HCT116 (cell line): Measurements from ENCODE around the gene MINDY4B. TPM values are rescaled to one million over a fixed set of nuclear protein-coding genes. Genes with fewer than 3 reads are reported as not detected.

Source experiments
- ATAC-seq: fragments of 200-7000 bp; cut with Tn5 transposase; 2 replicates; pipeline ENCODE4 v1.9.1; 2020; ENCODE audit warnings: mild to moderate bottlenecking, moderate library complexity
- BruUV-seq: library from RNA; stranded (reverse); fragments of 400-500 nt; replicated peaks from 2 replicates; lab custom pipeline; 2021; lab: Mats Ljungman, UMichigan
- CTCF ChIA-PET: fragments of 300-600 bp; sonication (Branson Sonifier 250); formaldehyde crosslinking; loops from one replicate; lab custom pipeline; 2021; ENCODE audit warnings: antibody characterized with exemption; lab: Charles Lee
- POLR2A ChIA-PET: fragments of 300-600, 350-600 bp; sonication (Branson Sonifier 250); formaldehyde crosslinking; loops from one replicate; lab custom pipeline; 2021; ENCODE audit warnings: antibody characterized with exemption; lab: Charles Lee
- RAD21 ChIA-PET, 2 experiments: fragments of 300-600 bp; sonication (Branson Sonifier 250); formaldehyde crosslinking; loops; one replicate each; lab custom pipeline; 2023; ENCODE audit warnings: low total read pairs in 2 of 2; ENCODE audit not compliant: uncharacterized antibody in 2 of 2, unreplicated experiment in 2 of 2, low non-redundant PET in 1 of 2; lab: Charles Lee
- DNase-seq: peaks from one replicate; pipeline ENCODE4 v3.0.0-alpha.2; 2010; ENCODE audit warnings: low read depth, low spot score
- H2AFZ ChIP-seq: fragments of 200-600 bp; shearing (Covaris generic), sonication (generic); 2 replicates; pipeline ENCODE4 v1.6.1; 2017; ENCODE audit warnings: low read depth, mixed run types, mixed read lengths, antibody characterized with exemption, low read length; ENCODE audit not compliant: poor library complexity, severe bottlenecking
- H3K27ac ChIP-seq: 2 replicates; pipeline ENCODE4 v1.5.1; 2012; ENCODE audit warnings: low read depth, low read length
- H3K27me3 ChIP-seq: fragments of 200-600 bp; sonication (generic); 2 replicates; pipeline ENCODE4 v1.6.1; 2016; ENCODE audit warnings: mixed run types, low read length, mixed read lengths; ENCODE audit not compliant: insufficient read depth
- H3K36me3 ChIP-seq, 2 experiments: fragments of 200-500 bp in 1 of 2; fragments of 200-600 bp in 1 of 2; sonication (Bioruptor generic) in 1 of 2; sonication (generic) in 1 of 2; 2 replicates each; pipeline versions ENCODE4 v1.5.1 to v1.6.1; 2014 to 2016; ENCODE audit warnings: low read length in 2 of 2, inconsistent platforms in 1 of 2, mixed read lengths in 1 of 2, mixed run types in 1 of 2; ENCODE audit not compliant: insufficient read depth in 2 of 2, control insufficient read depth in 1 of 2
- H3K4me1 ChIP-seq, 2 experiments: fragments of 200-600 bp in 1 of 2; sonication (generic) in 1 of 2; 2 replicates each; pipeline versions ENCODE4 v1.5.1 to v1.6.1; 2012 to 2017; ENCODE audit warnings: low read length in 2 of 2, inconsistent platforms in 1 of 2, mild to moderate bottlenecking in 1 of 2, mixed read lengths in 1 of 2, mixed run types in 1 of 2, moderate library complexity in 1 of 2; ENCODE audit not compliant: insufficient read depth in 2 of 2, control insufficient read depth in 1 of 2
- H3K4me2 ChIP-seq: fragments of 200-600 bp; sonication (generic); 2 replicates; pipeline ENCODE4 v1.6.1; 2017; ENCODE audit warnings: mixed run types, low read length, mixed read lengths
- H3K4me3 ChIP-seq, 2 experiments: fragments of 200-600 bp in 1 of 2; sonication (generic) in 1 of 2; replicated peaks in 1 of 2; 2 replicates each; pipeline ENCODE4 v1.5.1; 2011 to 2016; ENCODE audit warnings: low read length in 2 of 2, control low read depth in 1 of 2, low read depth in 1 of 2, mild to moderate bottlenecking in 1 of 2, mixed read lengths in 1 of 2, mixed run types in 1 of 2
- H3K79me2 ChIP-seq: fragments of 200-600 bp; sonication (generic); 2 replicates; pipeline ENCODE4 v1.6.1; 2017; ENCODE audit warnings: mild to moderate bottlenecking, mixed run types, low read length, moderate library complexity, mixed read lengths; ENCODE audit not compliant: insufficient read depth
- H3K9ac ChIP-seq: fragments of 200-600 bp; sonication (generic); 2 replicates; pipeline ENCODE4 v1.6.1; 2016; ENCODE audit warnings: low read length, mixed read lengths
- H3K9me2 ChIP-seq: fragments of 200-600 bp; sonication (generic), shearing (Covaris generic); 2 replicates; pipeline ENCODE4 v1.6.1; 2017; ENCODE audit warnings: mixed run types, mild to moderate bottlenecking, moderate library complexity; ENCODE audit not compliant: insufficient read depth
- H3K9me3 ChIP-seq, 2 experiments: fragments of 200-500 bp in 1 of 2; fragments of 200-600 bp in 1 of 2; sonication (Bioruptor generic) in 1 of 2; sonication (generic) in 1 of 2; 2 replicates each; pipeline ENCODE4 v1.6.1; 2014 to 2017; ENCODE audit warnings: low read length in 2 of 2, mixed read lengths in 2 of 2, inconsistent platforms in 1 of 2, low read depth in 1 of 2, mild to moderate bottlenecking in 1 of 2, mixed run types in 1 of 2, moderate library complexity in 1 of 2; ENCODE audit not compliant: control insufficient read depth in 1 of 2, insufficient read depth in 1 of 2
- H4K20me1 ChIP-seq: fragments of 200-600 bp; sonication (generic), shearing (Covaris generic); 2 replicates; pipeline ENCODE4 v1.6.1; 2017; ENCODE audit warnings: mixed run types, mild to moderate bottlenecking, moderate library complexity; ENCODE audit not compliant: insufficient read depth
- CEBPB ChIP-seq: IDR thresholded peaks from 2 replicates; pipeline ENCODE4 v1.6.1; 2012; ENCODE audit warnings: low read depth
- EGR1 ChIP-seq: IDR thresholded peaks from 2 replicates; pipeline ENCODE4 v1.6.1; 2012; ENCODE audit warnings: low read depth
- ELF1 ChIP-seq: IDR thresholded peaks from 2 replicates; pipeline ENCODE4 v1.6.1; 2012; ENCODE audit warnings: low read depth, borderline replicate concordance
- EZH2 ChIP-seq: fragments of 200-600 bp; sonication (generic); IDR thresholded peaks from 2 replicates; pipeline ENCODE4 v1.6.1; 2017; ENCODE audit warnings: antibody characterized with exemption, mixed run types
- EZH2phosphoT487 ChIP-seq: fragments of 200-600 bp; IDR thresholded peaks from 2 replicates; pipeline ENCODE4 v1.6.1; 2018; ENCODE audit warnings: antibody characterized with exemption, borderline replicate concordance
- FOSL1 ChIP-seq: IDR thresholded peaks from 2 replicates; pipeline ENCODE4 v1.6.1; 2012; ENCODE audit warnings: low read depth
- JUND ChIP-seq: IDR thresholded peaks from 2 replicates; pipeline ENCODE4 v1.6.1; 2012
- POLR2A ChIP-seq: IDR thresholded peaks from 2 replicates; pipeline ENCODE4 v1.7.0; 2011; ENCODE audit warnings: borderline replicate concordance; ENCODE audit not compliant: insufficient read depth, insufficient read length; ENCODE audit errors: extremely low read depth
- RAD21 ChIP-seq: IDR thresholded peaks from 2 replicates; pipeline ENCODE4 v1.6.1; 2012; ENCODE audit warnings: low read depth, mild to moderate bottlenecking
- REST ChIP-seq: IDR thresholded peaks from 2 replicates; pipeline ENCODE4 v1.6.1; 2012; ENCODE audit warnings: low read depth
- SIN3A ChIP-seq: IDR thresholded peaks from 2 replicates; pipeline ENCODE4 v1.6.1; 2012; ENCODE audit warnings: low read depth
- SP1 ChIP-seq: IDR thresholded peaks from 2 replicates; pipeline ENCODE4 v1.6.1; 2012; ENCODE audit warnings: low read depth
- SRF ChIP-seq: IDR thresholded peaks from 2 replicates; pipeline ENCODE4 v1.6.1; 2012; ENCODE audit warnings: low read depth
- YY1 ChIP-seq: IDR thresholded peaks from 2 replicates; pipeline ENCODE4 v1.6.1; 2011; ENCODE audit warnings: low read length, low read depth, moderate library complexity, mild to moderate bottlenecking; ENCODE audit not compliant: insufficient replicate concordance; ENCODE audit errors: extremely low read depth
- ZFX ChIP-seq: fragments of 450-650 bp; IDR thresholded peaks from 2 replicates; pipeline ENCODE4 v1.6.1; 2017
- ZNF274 ChIP-seq: fragments of 200-500 bp; sonication (Bioruptor generic); IDR thresholded peaks from 2 replicates; pipeline ENCODE4 v1.6.1; 2014; ENCODE audit warnings: mild to moderate bottlenecking, low read depth, low read length, inconsistent platforms
- intact Hi-C: fragments of 100-400 bp; cut with micrococcal nuclease; formaldehyde crosslinking; loops from 2 replicates; pipeline ENCODE4 v1.10.0; 2022
- total RNA-seq: library from RNA; stranded (reverse); gene quantifications from one replicate; pipeline ENCODE4 v1.2.1, GENCODE V29; 2021; ENCODE audit not compliant: unreplicated experiment
- TF ChIP-seq, protein P1 (sequence below): IDR thresholded peaks from 2 replicates; pipeline ENCODE4 v1.6.1; 2012

Gene MINDY4B
- total RNA-seq, 1 experiment from 2014 or later, result not detected

GRCh38 chr3:150822636-150823035 lies 82.6 kb downstream of the MINDY4B start:
- H4K20me1 ChIP-seq, result no peaks in the 10 kb centered on the region
- intact Hi-C loops, result no loop called here
- DNase-seq (no peak), ATAC-seq (no peak)
- no peaks in the 10 kb centered on the region for H3K27me3 ChIP-seq
- ChIA-PET POLR2A (no interaction called here), RAD21 (no interaction called here), CTCF (no interaction called here)
- TF ChIP-seq ZFX, result no peak
- no peak for TF ChIP-seq ELF1
- TF ChIP-seq YY1, result no peak
- no peak for TF ChIP-seq SIN3A
- TF ChIP-seq, protein P1, sequence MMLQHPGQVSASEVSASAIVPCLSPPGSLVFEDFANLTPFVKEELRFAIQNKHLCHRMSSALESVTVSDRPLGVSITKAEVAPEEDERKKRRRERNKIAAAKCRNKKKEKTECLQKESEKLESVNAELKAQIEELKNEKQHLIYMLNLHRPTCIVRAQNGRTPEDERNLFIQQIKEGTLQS, result no peak
- no peak for TF ChIP-seq ZNF274
- TF ChIP-seq POLR2A, result no peak
- TF ChIP-seq JUND, result no peak
- no peak for TF ChIP-seq EZH2phosphoT487
- no peak for TF ChIP-seq REST
- TF ChIP-seq EZH2, result no peak
- TF ChIP-seq SRF, result no peak
- no peak for TF ChIP-seq FOSL1
- TF ChIP-seq SP1, result no peak
- no peak for TF ChIP-seq EGR1
- TF ChIP-seq RAD21, result no peak
- no peak for TF ChIP-seq CEBPB
- no TSS peak for BruUV-seq
- no peak overlapping the region for H3K4me3 ChIP-seq
- no peak overlapping the region for H3K27ac ChIP-seq
- H3K79me2 ChIP-seq, result no peaks in the 10 kb centered on the region
- no peaks in the 10 kb centered on the region for H3K9me3 ChIP-seq
- H2AFZ ChIP-seq, result no peak overlapping the region
- no peaks in the 10 kb centered on the region for H3K36me3 ChIP-seq
- no peak overlapping the region for H3K9ac ChIP-seq
- no peak overlapping the region for H3K4me2 ChIP-seq
- H3K9me2 ChIP-seq, result no peaks in the 10 kb centered on the region
- no peaks in the 10 kb centered on the region for H3K4me1 ChIP-seq

Other genes starting within 250 kb of the MINDY4B start
- not detected for gene ERICH6, start 201.5 kb downstream of the MINDY4B start, total RNA-seq
- gene SIAH2, start 142.3 kb downstream of the MINDY4B start, total RNA-seq, result 39.9 TPM
- gene CLRN1, start 67.3 kb upstream of the MINDY4B start, total RNA-seq, result not detected
- gene MED12L, start 180.2 kb upstream of the MINDY4B start, total RNA-seq, result 6.4 TPM